Astrocyte (in vitro differentiated cells and primary cell): ENCODE data around the gene RELB. TPM values are rescaled to one million over a fixed set of nuclear protein-coding genes. Genes with fewer than 3 reads are reported as not detected.

ENCODE experiments used
- DNase-seq: peaks from one replicate; pipeline ENCODE4 v3.0.0-alpha.2; 2010; ENCODE audit warnings: low read depth
- FAIRE-seq: peaks from 2 replicates; lab custom pipeline; 2011; peaks lifted over from hg19 to GRCh38; lab: Jason Lieb, UNC
- H2AFZ ChIP-seq: 2 replicates; pipeline ENCODE4 v1.6.0; 2012; ENCODE audit warnings: low read depth, low read length, inconsistent platforms
- H3K27ac ChIP-seq: 2 replicates; pipeline ENCODE4 v1.5.1; 2011; ENCODE audit warnings: low read depth, low read length, inconsistent platforms
- H3K27me3 ChIP-seq: 2 replicates; pipeline ENCODE4 v1.6.0; 2011; ENCODE audit warnings: low read length, inconsistent platforms; ENCODE audit not compliant: insufficient read depth
- H3K36me3 ChIP-seq: 2 replicates; pipeline ENCODE4 v1.5.1; 2011; ENCODE audit warnings: low read length, inconsistent platforms; ENCODE audit not compliant: insufficient read depth
- H3K4me1 ChIP-seq: 2 replicates; pipeline ENCODE4 v1.5.1; 2011; ENCODE audit warnings: low read length, inconsistent platforms; ENCODE audit not compliant: insufficient read depth
- H3K4me2 ChIP-seq: 2 replicates; pipeline ENCODE4 v1.6.0; 2012; ENCODE audit warnings: low read length, inconsistent platforms
- H3K4me3 ChIP-seq: 2 replicates; pipeline ENCODE4 v1.5.1; 2011; ENCODE audit warnings: low read depth, mild to moderate bottlenecking, low read length, inconsistent platforms; ENCODE audit not compliant: insufficient read depth
- H3K79me2 ChIP-seq: 2 replicates; pipeline ENCODE4 v1.6.0; 2012; ENCODE audit warnings: mild to moderate bottlenecking, low read length, inconsistent platforms; ENCODE audit not compliant: insufficient read depth
- H3K9ac ChIP-seq: 2 replicates; pipeline ENCODE4 v1.6.0; 2012; ENCODE audit warnings: mild to moderate bottlenecking, low read length, inconsistent platforms
- H3K9me3 ChIP-seq: 2 replicates; pipeline ENCODE4 v1.5.1; 2012; ENCODE audit warnings: low read depth, mild to moderate bottlenecking, low read length, inconsistent platforms; ENCODE audit not compliant: insufficient read depth
- H4K20me1 ChIP-seq: 2 replicates; pipeline ENCODE4 v1.6.0; 2012; ENCODE audit warnings: low read length, inconsistent platforms; ENCODE audit not compliant: insufficient read depth
- H3K27ac Mint-ChIP-seq: one replicate; pipeline ENCODE4 v1.8.0; 2021; ENCODE audit warnings: mild to moderate bottlenecking, mixed read lengths; ENCODE audit not compliant: unreplicated experiment
- H3K27me3 Mint-ChIP-seq: one replicate; pipeline ENCODE4 v1.8.0; 2021; ENCODE audit warnings: low read depth, mixed read lengths; ENCODE audit not compliant: unreplicated experiment
- H3K36me3 Mint-ChIP-seq: one replicate; pipeline ENCODE4 v1.8.0; 2021; ENCODE audit warnings: low read depth, mixed read lengths; ENCODE audit not compliant: unreplicated experiment
- H3K4me1 Mint-ChIP-seq: one replicate; pipeline ENCODE4 v1.8.0; 2021; ENCODE audit warnings: low read depth, mixed read lengths; ENCODE audit not compliant: unreplicated experiment
- H3K4me3 Mint-ChIP-seq: one replicate; pipeline ENCODE4 v1.8.0; 2021; ENCODE audit warnings: mild to moderate bottlenecking, moderate library complexity, mixed read lengths; ENCODE audit not compliant: unreplicated experiment
- H3K9me3 Mint-ChIP-seq: one replicate; pipeline ENCODE4 v1.8.0; 2021; ENCODE audit warnings: mild to moderate bottlenecking, mixed read lengths; ENCODE audit not compliant: unreplicated experiment
- EZH2 ChIP-seq: IDR thresholded peaks from 2 replicates; pipeline ENCODE4 v1.6.1; 2012; ENCODE audit warnings: mild to moderate bottlenecking, low read length, inconsistent platforms; ENCODE audit not compliant: insufficient read depth
- total RNA-seq: library from RNA; stranded (reverse); gene quantifications from 2 replicates; pipeline ENCODE4 v1.2.1, GENCODE V29; 2021
- TF ChIP-seq, protein P1 (sequence below): IDR thresholded peaks from 2 replicates; pipeline ENCODE4 v1.5.1; 2011; ENCODE audit warnings: low read depth, mild to moderate bottlenecking, inconsistent platforms, low read length, moderate library complexity; ENCODE audit not compliant: insufficient read depth

The RELB gene
- total RNA-seq, 1 donor from 2014 or later = 14.0 TPM

DNA sequence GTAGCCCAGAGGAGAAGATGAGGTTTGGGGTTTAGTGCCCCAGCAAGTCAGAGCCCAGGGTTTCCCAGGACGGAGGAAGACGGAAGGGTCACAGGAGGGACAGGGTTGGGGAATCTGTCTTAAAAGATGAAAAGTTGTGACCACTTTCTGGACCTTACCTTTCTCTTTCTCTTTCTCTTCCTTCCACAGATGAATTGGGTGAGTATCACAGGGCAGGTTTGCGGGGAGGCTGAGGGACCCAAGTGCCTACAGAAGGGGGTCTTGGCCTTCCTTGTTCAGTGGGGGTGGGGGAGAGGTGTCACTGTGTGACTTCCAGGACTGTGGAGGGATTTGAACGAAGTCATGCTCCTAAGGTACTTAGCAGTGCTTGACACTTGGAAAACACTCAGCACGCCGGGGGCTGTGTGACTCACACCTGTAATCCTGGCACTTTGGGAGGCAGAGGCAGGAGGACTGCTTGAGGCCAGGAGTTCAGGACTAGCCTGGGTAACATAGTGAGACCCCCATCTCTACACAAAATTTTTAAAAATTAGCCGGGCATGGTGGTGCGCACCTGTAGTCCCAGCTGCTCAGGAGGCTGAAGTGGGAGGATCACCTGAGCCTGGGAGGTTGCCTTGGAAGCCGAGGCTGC lies 8.5 kb downstream of the RELB start:
- Histone ChIP-seq H3K4me1 (no peaks in the 10 kb centered on the region), H3K4me3 (no peak overlapping the region)
- no peak for FAIRE-seq

DNA sequence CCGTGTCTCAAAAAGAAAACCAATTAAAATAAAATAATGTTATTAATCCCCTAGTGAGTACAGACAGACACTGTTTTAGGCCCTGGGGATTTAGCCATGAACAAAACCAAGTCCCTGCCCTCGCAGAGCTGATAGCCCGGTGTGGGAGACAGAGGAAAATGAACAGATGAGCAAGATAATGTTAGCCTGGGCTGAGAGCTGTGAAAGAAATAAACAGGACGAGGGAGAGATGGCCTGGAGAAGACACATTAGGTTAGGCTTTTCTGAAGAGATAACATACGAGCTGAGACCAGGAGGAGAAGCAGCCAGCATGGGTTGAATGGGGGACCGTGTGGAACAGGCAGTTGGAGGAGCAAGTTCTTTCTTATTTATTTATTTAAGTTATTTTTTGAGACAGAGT lies 9.0 kb downstream of the RELB start:
- Histone ChIP-seq H3K36me3 (peaks cover 6% of the 10 kb centered on the region), H3K9ac (no peak overlapping the region), H3K4me1 (no peaks in the 10 kb centered on the region), H3K27ac (no peak overlapping the region), H3K27me3 (no peaks in the 10 kb centered on the region), H3K79me2 (no peaks in the 10 kb centered on the region), H3K4me2 (no peak overlapping the region), H3K4me3 (no peak overlapping the region), H3K9me3 (no peaks in the 10 kb centered on the region), H2AFZ (no peak overlapping the region), H4K20me1 (peaks cover 6% of the 10 kb centered on the region)
- Mint-ChIP-seq H3K4me3 (peak overlapping the region; percentile 54), H3K36me3 (peaks cover 7% of the 10 kb centered on the region), H3K9me3 (no peaks in the 10 kb centered on the region), H3K4me1 (no peaks in the 10 kb centered on the region), H3K27me3 (peaks cover 2% of the 10 kb centered on the region), H3K27ac (no peak overlapping the region)
- FAIRE-seq = no peak
- DNase-seq = no peak
- no peak for TF ChIP-seq EZH2
- TF ChIP-seq, protein P1, sequence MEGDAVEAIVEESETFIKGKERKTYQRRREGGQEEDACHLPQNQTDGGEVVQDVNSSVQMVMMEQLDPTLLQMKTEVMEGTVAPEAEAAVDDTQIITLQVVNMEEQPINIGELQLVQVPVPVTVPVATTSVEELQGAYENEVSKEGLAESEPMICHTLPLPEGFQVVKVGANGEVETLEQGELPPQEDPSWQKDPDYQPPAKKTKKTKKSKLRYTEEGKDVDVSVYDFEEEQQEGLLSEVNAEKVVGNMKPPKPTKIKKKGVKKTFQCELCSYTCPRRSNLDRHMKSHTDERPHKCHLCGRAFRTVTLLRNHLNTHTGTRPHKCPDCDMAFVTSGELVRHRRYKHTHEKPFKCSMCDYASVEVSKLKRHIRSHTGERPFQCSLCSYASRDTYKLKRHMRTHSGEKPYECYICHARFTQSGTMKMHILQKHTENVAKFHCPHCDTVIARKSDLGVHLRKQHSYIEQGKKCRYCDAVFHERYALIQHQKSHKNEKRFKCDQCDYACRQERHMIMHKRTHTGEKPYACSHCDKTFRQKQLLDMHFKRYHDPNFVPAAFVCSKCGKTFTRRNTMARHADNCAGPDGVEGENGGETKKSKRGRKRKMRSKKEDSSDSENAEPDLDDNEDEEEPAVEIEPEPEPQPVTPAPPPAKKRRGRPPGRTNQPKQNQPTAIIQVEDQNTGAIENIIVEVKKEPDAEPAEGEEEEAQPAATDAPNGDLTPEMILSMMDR = no peak

More for the DNA sequence above, 8.5 kb downstream of the RELB start:
- H3K4me1 Mint-ChIP-seq = no peaks in the 10 kb centered on the region
- no peak overlapping the region for H3K27ac ChIP-seq
- H3K4me3 Mint-ChIP-seq = no peak overlapping the region
- H3K9ac ChIP-seq = no peak overlapping the region
- DNase-seq = no peak
- no peaks in the 10 kb centered on the region for H3K27me3 ChIP-seq
- TF ChIP-seq, protein P1 = no peak
- TF ChIP-seq EZH2 = no peak
- peaks cover 6% of the 10 kb centered on the region for H4K20me1 ChIP-seq
- H3K36me3 ChIP-seq = peaks cover 6% of the 10 kb centered on the region
- H3K36me3 Mint-ChIP-seq = peaks cover 7% of the 10 kb centered on the region
- H3K9me3 Mint-ChIP-seq = no peaks in the 10 kb centered on the region
- H3K27ac Mint-ChIP-seq = no peak overlapping the region
- no peaks in the 10 kb centered on the region for H3K9me3 ChIP-seq
- no peaks in the 10 kb centered on the region for H3K79me2 ChIP-seq
- no peak overlapping the region for H2AFZ ChIP-seq
- H3K27me3 Mint-ChIP-seq = peaks cover 2% of the 10 kb centered on the region
- H3K4me2 ChIP-seq = no peak overlapping the region

DNA sequence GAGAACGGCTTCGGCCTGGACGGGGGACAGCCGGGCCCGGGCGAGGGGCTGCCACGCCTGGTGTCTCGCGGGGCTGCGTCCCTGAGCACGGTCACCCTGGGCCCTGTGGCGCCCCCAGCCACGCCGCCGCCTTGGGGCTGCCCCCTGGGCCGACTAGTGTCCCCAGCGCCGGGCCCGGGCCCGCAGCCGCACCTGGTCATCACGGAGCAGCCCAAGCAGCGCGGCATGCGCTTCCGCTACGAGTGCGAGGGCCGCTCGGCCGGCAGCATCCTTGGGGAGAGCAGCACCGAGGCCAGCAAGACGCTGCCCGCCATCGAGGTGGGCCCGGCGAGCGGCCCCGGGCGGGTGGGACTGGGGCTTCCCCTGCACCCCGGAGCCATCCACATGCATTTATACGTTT lies 10.7 kb downstream of the RELB start:
- H3K27ac ChIP-seq = no peak overlapping the region
- Mint-ChIP-seq H3K27me3 (peaks cover 2% of the 10 kb centered on the region), H3K36me3 (peaks cover 6% of the 10 kb centered on the region), H3K27ac (no peak overlapping the region), H3K4me3 (no peak overlapping the region), H3K9me3 (no peaks in the 10 kb centered on the region), H3K4me1 (no peaks in the 10 kb centered on the region)
- no peaks in the 10 kb centered on the region for H3K9me3 ChIP-seq
- DNase-seq (no peak), FAIRE-seq (no peak)
- H3K4me2 ChIP-seq = no peak overlapping the region
- H3K27me3 ChIP-seq = no peaks in the 10 kb centered on the region
- no peak overlapping the region for H2AFZ ChIP-seq
- H3K36me3 ChIP-seq = peaks cover 5% of the 10 kb centered on the region
- H3K4me3 ChIP-seq = no peak overlapping the region
- H3K79me2 ChIP-seq = no peaks in the 10 kb centered on the region
- no peak for TF ChIP-seq EZH2
- TF ChIP-seq, protein P1 = no peak
- no peaks in the 10 kb centered on the region for H3K4me1 ChIP-seq
- H3K9ac ChIP-seq = no peak overlapping the region
- peaks cover 13% of the 10 kb centered on the region for H4K20me1 ChIP-seq
